ENCODE measurements around the gene ATP2B2. TPM values are rescaled to one million over a fixed set of nuclear protein-coding genes. Genes with fewer than 3 reads are reported as not detected.

The ATP2B2 gene
- total and polyA plus RNA-seq, 2 donors from 2014 or later = 0.19 to 0.22 TPM

DNA sequence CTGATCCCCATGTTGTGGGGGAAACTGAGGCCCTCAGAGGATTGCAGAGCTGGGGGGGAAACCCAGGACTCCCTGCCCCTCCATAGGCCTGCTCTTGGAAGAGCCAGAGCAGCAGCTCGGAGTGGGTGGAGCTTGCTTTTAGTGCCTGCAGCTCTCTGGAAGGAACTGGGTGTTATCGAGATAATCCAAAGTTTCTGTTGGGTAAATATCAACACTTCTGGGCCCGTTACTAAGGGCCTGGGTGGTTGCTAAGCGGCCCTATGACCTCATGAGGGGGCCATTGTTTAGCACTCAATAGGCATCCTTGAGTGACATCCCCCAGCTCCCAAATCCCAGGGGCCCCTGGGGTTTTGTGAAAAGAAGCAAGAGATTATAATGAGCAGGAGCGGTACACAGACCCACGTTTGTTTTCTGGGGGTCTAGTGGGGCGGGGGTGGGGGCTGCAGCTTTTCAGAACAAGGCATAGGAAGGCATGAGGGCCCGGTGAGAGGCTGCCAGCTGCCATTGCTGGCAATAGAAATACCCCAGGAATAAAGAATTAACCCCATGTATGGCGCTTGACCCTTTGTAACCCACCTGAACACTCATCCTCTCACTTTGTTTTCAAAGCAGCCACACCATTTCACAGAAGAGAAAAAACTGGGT is 48.3 kb upstream of the ATP2B2 start:
- Histone ChIP-seq H3K9me3 (ENCODE audit: control insufficient read depth in 2 of 3, insufficient read depth in 1 of 3, low read length in 3 of 3) (no peaks in the 10 kb centered on the region), H3K27ac (ENCODE audit: low read depth in 2 of 2, low read length in 2 of 2) (no peak overlapping the region), H3K4me1 (ENCODE audit: control insufficient read depth in 2 of 3, insufficient read depth in 2 of 3, low read depth in 1 of 3, low read length in 3 of 3) (no peaks in the 10 kb centered on the region), H3K9ac (ENCODE audit: low read length in 3 of 3) (no peak overlapping the region), H3K27me3 (ENCODE audit: control insufficient read depth, insufficient read depth, low read length) (no peaks in the 10 kb centered on the region), H3K4me3 (ENCODE audit: low read length in 3 of 3) (no peak overlapping the region), H3K36me3 (ENCODE audit: control insufficient read depth in 2 of 3, insufficient read depth in 3 of 3, low read length in 3 of 3) (no peaks in the 10 kb centered on the region)
- TF ChIP-seq, protein P1, sequence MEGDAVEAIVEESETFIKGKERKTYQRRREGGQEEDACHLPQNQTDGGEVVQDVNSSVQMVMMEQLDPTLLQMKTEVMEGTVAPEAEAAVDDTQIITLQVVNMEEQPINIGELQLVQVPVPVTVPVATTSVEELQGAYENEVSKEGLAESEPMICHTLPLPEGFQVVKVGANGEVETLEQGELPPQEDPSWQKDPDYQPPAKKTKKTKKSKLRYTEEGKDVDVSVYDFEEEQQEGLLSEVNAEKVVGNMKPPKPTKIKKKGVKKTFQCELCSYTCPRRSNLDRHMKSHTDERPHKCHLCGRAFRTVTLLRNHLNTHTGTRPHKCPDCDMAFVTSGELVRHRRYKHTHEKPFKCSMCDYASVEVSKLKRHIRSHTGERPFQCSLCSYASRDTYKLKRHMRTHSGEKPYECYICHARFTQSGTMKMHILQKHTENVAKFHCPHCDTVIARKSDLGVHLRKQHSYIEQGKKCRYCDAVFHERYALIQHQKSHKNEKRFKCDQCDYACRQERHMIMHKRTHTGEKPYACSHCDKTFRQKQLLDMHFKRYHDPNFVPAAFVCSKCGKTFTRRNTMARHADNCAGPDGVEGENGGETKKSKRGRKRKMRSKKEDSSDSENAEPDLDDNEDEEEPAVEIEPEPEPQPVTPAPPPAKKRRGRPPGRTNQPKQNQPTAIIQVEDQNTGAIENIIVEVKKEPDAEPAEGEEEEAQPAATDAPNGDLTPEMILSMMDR (IDR thresholded peaks at IDR 0.05; ENCODE audit: borderline replicate concordance, extremely low read depth, insufficient read depth) = no peak
- FAIRE-seq (no peak), DNase-seq (peak in 1 of 5 donors; percentile 33)
- intact Hi-C loops (cut with DNase I) = no loop called here

DNA sequence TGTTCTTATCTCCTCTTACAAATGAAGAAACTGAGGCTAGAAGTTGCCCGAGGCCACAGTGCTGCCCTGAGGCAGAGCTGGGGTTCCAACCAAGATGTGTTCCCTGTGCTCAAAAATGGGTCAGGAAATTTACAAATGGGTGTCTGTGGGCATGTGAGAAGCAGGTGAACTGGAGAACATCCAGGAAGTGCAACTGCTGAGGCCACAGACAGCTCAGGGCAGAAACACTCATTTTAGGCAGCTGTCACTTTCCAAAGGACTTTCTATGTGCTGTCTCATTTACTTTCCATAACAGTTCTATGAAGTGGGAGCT is 47.2 kb upstream of the ATP2B2 start:
- no peak for DNase-seq
- intact Hi-C loops (cut with DNase I) = no loop called here
- Histone ChIP-seq H3K4me3 (ENCODE audit: low read length in 3 of 3) (no peak overlapping the region), H3K27ac (ENCODE audit: low read depth in 2 of 2, low read length in 2 of 2) (no peak overlapping the region), H3K27me3 (ENCODE audit: control insufficient read depth, insufficient read depth, low read length) (no peaks in the 10 kb centered on the region), H3K9me3 (ENCODE audit: control insufficient read depth in 2 of 3, insufficient read depth in 1 of 3, low read length in 3 of 3) (no peaks in the 10 kb centered on the region), H3K36me3 (ENCODE audit: control insufficient read depth in 2 of 3, insufficient read depth in 3 of 3, low read length in 3 of 3) (no peaks in the 10 kb centered on the region), H3K9ac (ENCODE audit: low read length in 3 of 3) (no peak overlapping the region), H3K4me1 (ENCODE audit: control insufficient read depth in 2 of 3, insufficient read depth in 2 of 3, low read depth in 1 of 3, low read length in 3 of 3) (no peaks in the 10 kb centered on the region)
- FAIRE-seq = no peak
- TF ChIP-seq, protein P1 (IDR thresholded peaks at IDR 0.05; ENCODE audit: borderline replicate concordance, extremely low read depth, insufficient read depth) = no peak

DNA sequence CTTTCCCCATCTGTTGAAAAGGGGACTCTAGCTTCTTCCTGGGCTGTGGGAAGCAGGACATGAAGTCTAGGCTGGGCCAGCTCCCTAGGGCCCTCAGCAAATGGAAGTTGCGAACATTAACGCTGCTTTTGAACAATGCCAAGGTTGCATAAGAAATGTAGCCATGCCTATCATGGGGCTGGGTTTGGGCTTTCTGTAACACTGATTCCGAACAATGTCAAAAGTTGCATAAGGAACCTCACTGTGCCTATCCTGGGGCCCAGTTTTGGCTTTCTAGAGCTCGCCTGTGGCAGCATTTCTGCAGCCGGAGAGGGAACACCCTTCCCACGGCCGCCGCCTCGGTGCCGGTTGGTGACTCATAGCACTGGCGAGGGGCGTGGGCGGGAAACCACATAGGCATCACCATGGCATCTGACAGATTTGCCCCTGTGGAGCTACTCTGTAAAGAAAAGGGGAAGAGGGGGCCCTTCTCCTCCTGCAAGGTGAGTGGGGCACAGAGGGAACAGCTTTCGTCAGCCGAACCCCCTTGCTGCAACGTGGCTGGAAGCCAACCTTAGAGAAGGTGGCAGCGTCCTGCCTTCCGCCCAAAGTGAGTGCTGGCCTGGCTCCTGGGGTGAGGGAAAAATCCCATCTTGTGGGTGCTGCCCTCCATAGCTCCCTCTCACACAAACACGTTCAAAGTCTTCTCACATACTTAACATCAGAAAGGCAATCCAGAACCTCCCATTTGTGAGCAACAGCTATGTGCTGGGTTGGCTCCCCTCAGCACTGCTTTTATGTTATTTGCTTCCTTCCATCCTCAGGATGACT is 46.6 kb upstream of the ATP2B2 start:
- H3K36me3 ChIP-seq (ENCODE audit: control insufficient read depth in 2 of 3, insufficient read depth in 3 of 3, low read length in 3 of 3) = no peaks in the 10 kb centered on the region
- no peaks in the 10 kb centered on the region for H3K9me3 ChIP-seq (ENCODE audit: control insufficient read depth in 2 of 3, insufficient read depth in 1 of 3, low read length in 3 of 3)
- no peak overlapping the region for H3K9ac ChIP-seq (ENCODE audit: low read length in 3 of 3)
- H3K27me3 ChIP-seq (ENCODE audit: control insufficient read depth, insufficient read depth, low read length) = no peaks in the 10 kb centered on the region
- intact Hi-C loops (cut with DNase I) = no loop called here
- TF ChIP-seq, protein P1 (IDR thresholded peaks at IDR 0.05; ENCODE audit: borderline replicate concordance, extremely low read depth, insufficient read depth) = no peak
- no peak overlapping the region for H3K4me3 ChIP-seq (ENCODE audit: low read length in 3 of 3)
- no peak for FAIRE-seq
- H3K27ac ChIP-seq (ENCODE audit: low read depth in 2 of 2, low read length in 2 of 2) = no peak overlapping the region
- no peak for DNase-seq
- H3K4me1 ChIP-seq (ENCODE audit: control insufficient read depth in 2 of 3, insufficient read depth in 2 of 3, low read depth in 1 of 3, low read length in 3 of 3) = no peaks in the 10 kb centered on the region

Data from kidney (tissue), 14 donors.